ENCODE results near the gene DUOX2.

The DUOX2 gene

GRCh38 chr15:45114076-45114750 lies at the start of gene DUOX2, which contains the start of gene DUOXA2:
Gene DUOX2 (minus strand): TSS chr15:45114172. CDS start chr15:45113411, 761 bp downstream.
Gene DUOXA2 (plus strand): TSS chr15:45114326. CDS start chr15:45114606, 280 bp downstream.
- DNase-seq, result no peak

- no peak for DNase-seq
Measured at GRCh38 chr15:45163508-45163856, 49.5 kb upstream of the DUOX2 start.

- DNase-seq, result peak; percentile 83
Measured at GRCh38 chr15:45162771-45163507, 49.0 kb upstream of the DUOX2 start.

GRCh38 chr15:45161666-45162065 lies 47.7 kb upstream of the DUOX2 start:
- no peak for DNase-seq

DNA sequence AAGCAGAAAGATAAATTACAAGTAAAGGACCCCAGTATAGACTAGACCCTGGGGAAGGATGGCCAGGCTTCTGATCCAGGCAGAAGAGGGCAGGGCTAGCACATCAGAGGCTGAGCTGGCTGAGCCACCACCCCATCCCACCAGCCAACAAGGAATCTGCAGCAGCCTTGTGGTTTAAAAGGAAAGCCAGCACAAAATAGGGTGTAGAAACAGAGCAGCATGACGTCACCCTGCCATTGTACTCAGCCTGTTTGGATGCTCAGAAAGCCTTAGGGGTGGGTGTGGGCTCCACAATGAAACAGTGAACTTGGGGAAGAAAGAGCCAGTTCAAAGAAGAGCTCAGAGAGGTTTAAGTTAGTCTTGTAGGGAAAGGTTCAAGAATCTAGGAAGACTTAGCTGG lies 44.0 kb upstream of the DUOX2 start:
- DNase-seq, result no peak

DNA sequence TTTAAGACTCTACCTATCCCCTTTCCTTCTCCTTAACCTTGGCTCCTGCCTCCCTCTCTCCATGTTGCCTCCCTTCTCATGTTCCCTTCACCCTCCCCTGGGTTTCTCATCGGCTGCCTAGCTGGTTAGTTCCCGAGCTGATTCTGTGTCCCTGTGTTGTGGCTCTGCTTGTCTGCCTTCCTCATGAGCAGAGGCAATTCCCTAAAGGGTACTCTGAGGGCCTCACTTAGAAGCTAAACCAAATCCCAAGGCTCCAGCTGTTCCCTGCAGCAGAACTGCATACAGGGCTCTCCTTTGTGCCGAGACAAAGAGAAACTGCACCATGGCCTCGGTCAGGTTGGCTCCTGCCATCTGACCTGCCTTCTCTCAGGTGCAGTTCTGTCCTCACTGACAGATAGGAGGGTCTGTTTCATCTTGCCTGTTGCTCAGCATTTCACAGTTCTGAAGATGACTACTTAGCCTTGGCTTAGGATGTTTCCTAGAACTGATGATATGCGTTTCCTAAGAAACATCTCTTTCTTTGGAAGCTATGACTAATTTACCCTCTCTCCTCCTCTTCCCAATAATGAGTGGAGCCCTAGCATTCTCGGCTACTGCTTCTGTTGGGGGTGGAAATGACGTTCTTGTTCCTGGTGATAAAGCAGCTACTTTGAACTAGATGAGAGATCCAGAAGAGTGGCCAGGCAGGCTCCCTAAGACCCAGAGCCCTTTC lies 42.9 kb upstream of the DUOX2 start:
- DNase-seq, result no peak

DNA sequence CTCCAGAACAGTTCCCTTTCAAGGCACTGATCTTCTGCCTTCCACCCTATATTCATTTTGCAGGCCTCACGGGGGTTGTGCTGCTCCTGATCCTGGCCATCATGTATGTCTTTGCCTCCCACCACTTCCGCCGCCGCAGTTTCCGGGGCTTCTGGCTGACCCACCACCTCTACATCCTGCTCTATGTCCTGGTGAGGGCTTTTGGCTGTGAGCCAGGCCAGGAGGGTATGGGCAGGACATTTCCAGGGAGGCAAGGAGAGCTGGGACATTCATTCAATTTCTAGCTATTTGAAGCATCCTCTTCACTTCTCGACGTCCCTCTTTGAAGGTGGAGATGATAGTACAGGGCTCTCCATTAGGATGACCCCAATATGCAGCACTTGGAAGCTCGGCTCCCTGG lies 41.8 kb upstream of the DUOX2 start:
- DNase-seq, result no peak

- DNase-seq, result no peak
Measured at GRCh38 chr15:45151998-45152828, 38.2 kb upstream of the DUOX2 start.

GRCh38 chr15:45150997-45151396 lies 37.0 kb upstream of the DUOX2 start:
- no peak for DNase-seq

DNA sequence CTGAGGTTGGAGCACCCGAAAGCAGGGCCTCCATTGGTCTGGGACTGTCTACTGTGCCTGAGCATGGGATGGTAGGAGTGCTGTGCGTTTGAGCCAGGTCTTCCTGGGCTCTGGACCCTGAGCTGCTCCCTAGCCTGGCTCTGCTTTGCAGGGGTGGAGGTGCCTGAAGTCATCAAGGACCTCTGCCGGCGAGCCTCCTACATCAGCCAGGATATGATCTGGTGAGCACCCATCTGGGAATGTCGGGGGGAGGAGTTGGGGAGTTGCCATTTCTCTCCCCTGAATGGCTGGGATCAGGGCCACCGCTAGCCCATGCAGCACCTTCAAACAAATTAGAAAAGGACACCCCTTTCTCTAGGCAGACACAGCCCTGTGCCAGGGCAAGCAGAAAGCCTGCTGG lies 36.5 kb upstream of the DUOX2 start:
- no peak for DNase-seq

DNA sequence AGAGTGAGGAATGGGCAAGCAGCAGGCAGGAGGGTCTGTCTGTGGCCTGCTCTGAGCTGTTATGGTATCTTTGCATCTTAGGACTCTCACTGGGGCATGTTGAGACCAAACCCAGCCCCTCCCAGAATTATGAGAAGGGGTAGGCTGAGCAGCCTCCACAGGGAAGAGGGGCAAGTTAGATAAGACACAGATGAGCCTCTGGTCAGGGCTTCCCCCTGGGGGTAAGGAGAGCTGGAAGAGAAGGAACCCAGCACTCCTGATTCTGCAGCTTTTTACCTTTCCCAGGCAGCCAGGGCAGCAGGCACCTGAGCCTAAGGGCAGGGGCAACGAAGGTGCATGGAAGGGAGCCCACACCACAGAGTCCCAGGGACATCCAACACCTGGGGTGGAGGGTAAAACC lies 35.1 kb upstream of the DUOX2 start:
- no peak for DNase-seq

- no peak for DNase-seq
Measured at GRCh38 chr15:45148076-45149059, 34.4 kb upstream of the DUOX2 start.

DNA sequence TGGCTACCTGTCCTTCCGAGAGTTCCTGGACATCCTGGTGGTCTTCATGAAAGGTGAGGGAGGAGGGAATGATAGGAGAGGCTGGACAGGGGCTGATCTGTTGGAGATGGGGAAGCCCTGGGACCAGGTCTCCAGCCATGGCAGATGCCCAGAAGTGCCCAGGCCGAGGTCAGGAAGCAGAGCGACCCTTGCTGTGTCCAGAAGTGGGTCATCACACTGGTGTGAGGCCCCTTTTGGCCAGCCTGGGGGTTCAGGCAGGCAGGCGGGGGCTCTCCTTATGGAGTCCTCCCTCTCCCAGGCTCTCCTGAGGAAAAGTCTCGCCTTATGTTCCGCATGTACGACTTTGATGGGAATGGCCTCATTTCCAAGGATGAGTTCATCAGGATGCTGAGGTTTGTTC lies 33.6 kb upstream of the DUOX2 start:
- no peak for DNase-seq

DNA sequence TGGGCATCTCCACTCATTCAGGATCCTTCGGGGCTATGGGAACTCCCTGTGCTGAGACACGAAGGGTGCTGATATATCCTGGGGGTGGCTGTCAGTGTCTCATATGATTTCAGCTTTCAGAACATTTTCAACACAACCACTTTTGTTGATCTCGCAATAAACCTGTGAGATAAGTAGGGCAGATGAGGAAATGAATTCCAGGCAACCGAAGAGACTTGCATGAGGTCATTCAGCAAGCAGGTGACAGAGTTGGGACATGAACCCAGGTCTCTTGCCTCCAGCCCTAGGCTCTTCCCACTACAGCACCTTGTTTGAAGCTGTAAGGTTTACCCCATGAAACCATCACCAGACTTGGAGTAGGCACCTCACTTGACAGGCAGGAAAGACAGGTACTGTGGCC lies 32.4 kb upstream of the DUOX2 start:
- DNase-seq, result no peak

DNA sequence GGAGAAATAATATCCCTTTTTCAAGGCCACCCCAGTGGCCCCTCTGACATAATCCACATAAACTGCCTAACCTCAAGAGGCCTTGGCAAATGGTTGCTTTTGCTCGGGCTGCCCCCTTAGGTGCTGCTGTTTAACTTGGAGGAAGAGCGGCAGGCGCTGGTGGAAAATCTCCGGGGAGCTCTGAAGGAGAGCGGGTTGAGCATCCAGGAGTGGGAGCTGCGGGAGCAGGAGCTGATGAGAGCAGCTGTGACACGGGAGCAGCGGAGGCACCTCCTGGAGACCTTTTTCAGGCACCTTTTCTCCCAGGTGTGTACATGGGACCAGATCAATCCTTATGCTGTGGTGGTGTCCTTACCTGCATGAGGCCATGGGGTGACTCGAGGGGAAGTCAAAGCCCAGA lies 30.8 kb upstream of the DUOX2 start:
- no peak for DNase-seq

DNA sequence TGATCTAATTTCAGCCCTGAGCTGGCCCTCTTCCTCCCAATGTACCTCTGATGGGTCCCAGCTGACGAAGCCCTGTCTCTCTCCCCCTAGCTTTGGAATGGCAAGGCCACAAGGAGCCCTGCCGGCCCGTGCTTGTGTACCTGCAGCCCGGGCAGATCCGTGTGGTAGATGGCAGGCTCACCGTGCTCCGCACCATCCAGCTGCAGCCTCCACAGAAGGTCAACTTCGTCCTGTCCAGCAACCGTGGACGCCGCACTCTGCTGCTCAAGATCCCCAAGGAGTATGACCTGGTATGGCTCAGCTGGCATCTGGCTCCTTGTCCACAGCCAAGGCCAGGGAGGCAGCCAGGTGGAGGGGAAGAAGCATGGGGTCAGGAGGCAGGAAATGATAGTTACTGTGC lies 30.0 kb upstream of the DUOX2 start:
- no peak for DNase-seq

DNA sequence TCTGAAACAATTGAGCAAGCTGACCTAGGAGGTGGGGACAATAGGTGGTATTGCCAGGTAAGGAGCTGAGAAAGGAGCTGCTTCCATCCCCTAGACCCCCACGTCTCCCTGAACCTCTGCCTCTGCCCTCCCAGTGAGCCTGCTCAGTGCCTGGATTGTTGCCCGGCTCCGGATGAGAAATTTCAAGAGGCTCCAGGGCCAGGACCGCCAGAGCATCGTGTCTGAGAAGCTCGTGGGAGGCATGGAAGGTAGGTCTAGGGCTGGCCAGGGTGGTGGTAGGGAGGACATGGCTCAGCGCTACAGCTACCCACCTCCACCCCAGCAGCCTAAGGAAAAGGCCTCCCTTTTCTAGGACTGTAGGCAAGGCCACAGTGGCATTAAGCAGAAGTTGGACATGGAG lies 29.1 kb upstream of the DUOX2 start:
- DNase-seq, result no peak

DNA sequence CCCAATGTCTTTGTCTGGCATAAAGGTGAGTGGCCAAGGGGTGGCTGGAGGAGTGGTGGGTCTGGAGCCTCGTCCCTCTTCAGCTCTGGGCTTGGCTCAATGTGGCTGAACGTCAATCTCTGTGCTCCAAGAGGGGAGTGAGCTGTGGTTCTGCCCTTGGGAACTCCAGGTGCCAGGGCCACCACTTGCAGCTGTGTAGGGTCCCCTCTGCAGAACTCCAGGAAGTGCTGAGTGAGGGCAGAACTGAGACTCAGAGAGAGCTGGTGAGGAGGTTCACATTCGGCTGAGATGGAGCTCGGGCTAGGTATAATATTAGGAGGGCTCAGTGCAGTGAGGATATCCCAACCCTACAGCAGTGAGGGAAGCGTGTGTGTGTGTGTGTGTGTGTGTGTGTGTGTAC lies 27.4 kb upstream of the DUOX2 start:
- no peak for DNase-seq

DNA sequence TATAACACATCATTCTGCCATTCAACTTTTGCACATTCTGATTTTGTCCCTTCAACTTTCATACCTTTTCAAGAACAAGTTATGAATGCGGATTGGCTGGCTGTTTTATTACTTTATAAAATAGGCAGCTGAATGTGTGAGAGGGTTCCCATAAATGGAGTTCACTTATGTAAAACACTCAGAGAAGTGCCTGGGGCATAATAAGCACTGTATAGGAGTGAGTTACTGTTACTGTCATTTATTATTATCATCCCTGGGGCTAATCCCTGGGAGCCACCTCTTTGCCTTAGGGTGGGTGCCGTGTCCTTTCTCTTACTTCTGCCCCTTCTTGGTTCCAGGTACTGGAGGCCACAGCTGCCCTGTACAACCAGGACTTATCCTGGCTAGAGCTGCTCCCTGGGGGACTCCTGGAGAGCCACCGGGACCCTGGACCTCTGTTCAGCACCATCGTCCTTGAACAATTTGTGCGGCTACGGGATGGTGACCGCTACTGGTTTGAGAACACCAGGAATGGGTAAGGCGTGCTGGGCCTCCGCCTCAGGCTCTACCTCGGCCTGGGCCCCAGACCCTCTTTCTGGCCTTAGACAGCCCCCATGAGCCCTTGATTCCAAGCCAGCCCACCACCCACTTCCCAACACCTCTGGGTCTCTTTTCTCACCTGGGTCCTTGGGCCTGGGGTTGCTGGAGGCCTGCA lies 26.7 kb upstream of the DUOX2 start:
- no peak for DNase-seq

- no peak for DNase-seq
Measured at GRCh38 chr15:45139770-45140169, 25.8 kb upstream of the DUOX2 start.

All from activated effector memory CD4-positive, alpha-beta T cell treated with anti-CD3 and anti-CD28 coated beads, Interleukin-2, amount 50 U/mL, for 16 hours (primary cell).